ENCODE data around the gene FN3KRP.

DNA sequence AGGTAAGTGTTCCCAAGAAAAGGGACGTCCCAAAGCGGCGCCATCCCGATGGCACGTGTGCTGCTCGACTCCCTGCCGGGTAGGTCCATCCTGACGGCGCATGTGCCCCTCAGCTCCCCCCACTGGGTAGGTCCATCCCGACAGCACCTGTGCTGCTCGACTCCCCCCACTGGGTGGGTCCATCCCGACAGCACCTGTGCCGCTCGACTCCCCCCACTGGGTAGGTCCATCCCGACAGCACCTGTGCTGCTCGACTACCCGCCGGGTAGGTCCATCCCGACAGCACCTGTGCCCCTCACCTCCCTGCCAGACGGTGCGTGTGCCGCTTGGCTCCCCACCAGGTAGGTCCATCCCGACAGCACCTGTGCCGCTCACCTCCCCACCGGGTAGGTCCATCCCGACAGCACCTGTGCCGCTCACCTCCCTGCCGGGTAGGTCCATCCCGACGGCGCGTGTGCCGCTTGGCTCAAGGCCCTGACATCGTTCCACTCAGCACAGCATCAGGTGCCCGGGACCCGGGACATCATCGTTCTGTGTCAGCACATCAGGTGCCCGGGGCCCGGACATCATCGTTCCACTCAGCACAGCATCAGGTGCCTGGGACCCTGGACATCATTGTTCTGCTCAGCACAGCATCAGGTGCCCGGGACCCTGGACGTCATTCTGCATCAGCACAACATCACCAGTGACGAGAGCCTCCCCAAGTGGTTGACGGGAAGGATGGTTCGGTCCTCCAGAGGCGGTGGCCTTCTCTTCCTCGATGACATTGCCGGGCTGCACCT, 13.2 kb downstream of the FN3KRP start:
- TF ChIP-seq, protein P1, sequence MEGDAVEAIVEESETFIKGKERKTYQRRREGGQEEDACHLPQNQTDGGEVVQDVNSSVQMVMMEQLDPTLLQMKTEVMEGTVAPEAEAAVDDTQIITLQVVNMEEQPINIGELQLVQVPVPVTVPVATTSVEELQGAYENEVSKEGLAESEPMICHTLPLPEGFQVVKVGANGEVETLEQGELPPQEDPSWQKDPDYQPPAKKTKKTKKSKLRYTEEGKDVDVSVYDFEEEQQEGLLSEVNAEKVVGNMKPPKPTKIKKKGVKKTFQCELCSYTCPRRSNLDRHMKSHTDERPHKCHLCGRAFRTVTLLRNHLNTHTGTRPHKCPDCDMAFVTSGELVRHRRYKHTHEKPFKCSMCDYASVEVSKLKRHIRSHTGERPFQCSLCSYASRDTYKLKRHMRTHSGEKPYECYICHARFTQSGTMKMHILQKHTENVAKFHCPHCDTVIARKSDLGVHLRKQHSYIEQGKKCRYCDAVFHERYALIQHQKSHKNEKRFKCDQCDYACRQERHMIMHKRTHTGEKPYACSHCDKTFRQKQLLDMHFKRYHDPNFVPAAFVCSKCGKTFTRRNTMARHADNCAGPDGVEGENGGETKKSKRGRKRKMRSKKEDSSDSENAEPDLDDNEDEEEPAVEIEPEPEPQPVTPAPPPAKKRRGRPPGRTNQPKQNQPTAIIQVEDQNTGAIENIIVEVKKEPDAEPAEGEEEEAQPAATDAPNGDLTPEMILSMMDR (IDR thresholded peaks at IDR 0.05; ENCODE audit: low read length) = no peak
- TF ChIP-seq EZH2 (IDR thresholded peaks at IDR 0.05; ENCODE audit: borderline replicate concordance, low read length) = no peak
